ENCODE results near the gene SYCP2. TPM values are rescaled to one million over a fixed set of nuclear protein-coding genes. Genes with fewer than 3 reads are reported as not detected.

The SYCP2 gene
- total RNA-seq, 1 donor = 0.63 TPM

GRCh38 chr20:59920944-59921343 lies 12.5 kb downstream of the SYCP2 start:
- DNase-seq (ENCODE audit: low read depth) = no peak
- no peak overlapping the region for H3K4me3 ChIP-seq (ENCODE audit: low read depth, low read length)
- no peak for TF ChIP-seq CTCF (IDR thresholded peaks at IDR 0.05; ENCODE audit: insufficient read depth, low read length)

GRCh38 chr20:59912609-59913008 lies 20.8 kb downstream of the SYCP2 start:
- TF ChIP-seq CTCF (IDR thresholded peaks at IDR 0.05; ENCODE audit: insufficient read depth, low read length) = no peak
- no peak overlapping the region for H3K4me3 ChIP-seq (ENCODE audit: low read depth, low read length)
- no peak for DNase-seq (ENCODE audit: low read depth)

- H3K4me3 ChIP-seq (ENCODE audit: low read depth, low read length) = no peak overlapping the region
- no peak for TF ChIP-seq CTCF (IDR thresholded peaks at IDR 0.05; ENCODE audit: insufficient read depth, low read length)
- no peak for DNase-seq (ENCODE audit: low read depth)
Measured at GRCh38 chr20:59911041-59911440, 22.4 kb downstream of the SYCP2 start.

DNA sequence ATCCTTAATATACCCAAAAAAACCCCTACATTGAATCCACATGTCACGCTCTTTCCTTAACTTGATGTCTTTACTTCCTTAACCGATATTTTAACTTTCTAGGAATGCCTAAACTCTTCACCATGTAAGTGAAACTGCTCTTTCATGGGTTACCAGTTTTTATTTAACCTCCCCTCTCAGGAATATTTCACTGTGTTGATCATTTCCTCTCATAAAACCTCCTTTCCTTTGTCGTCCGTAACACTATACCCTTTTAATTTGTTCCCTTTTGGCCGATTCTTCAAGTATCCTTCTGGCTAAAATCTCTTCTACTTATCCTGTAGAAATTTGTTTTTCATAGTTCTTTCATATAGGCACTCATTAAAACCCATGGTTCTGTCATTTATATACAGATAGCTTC lies 24.6 kb downstream of the SYCP2 start:
- H3K4me3 ChIP-seq (ENCODE audit: low read depth, low read length) = no peak overlapping the region
- no peak for TF ChIP-seq CTCF (IDR thresholded peaks at IDR 0.05; ENCODE audit: insufficient read depth, low read length)
- DNase-seq (ENCODE audit: low read depth) = no peak

- H3K4me3 ChIP-seq (ENCODE audit: low read depth, low read length) = no peak overlapping the region
- no peak for TF ChIP-seq CTCF (IDR thresholded peaks at IDR 0.05; ENCODE audit: insufficient read depth, low read length)
- no peak for DNase-seq (ENCODE audit: low read depth)
Measured at GRCh38 chr20:59903621-59904020, 29.8 kb downstream of the SYCP2 start.

GRCh38 chr20:59902470-59902869 lies 31.0 kb downstream of the SYCP2 start:
- no peak overlapping the region for H3K4me3 ChIP-seq (ENCODE audit: low read depth, low read length)
- no peak for TF ChIP-seq CTCF (IDR thresholded peaks at IDR 0.05; ENCODE audit: insufficient read depth, low read length)
- no peak for DNase-seq (ENCODE audit: low read depth)

GRCh38 chr20:59895908-59896307 lies 37.5 kb downstream of the SYCP2 start:
- no peak for TF ChIP-seq CTCF (IDR thresholded peaks at IDR 0.05; ENCODE audit: insufficient read depth, low read length)
- H3K4me3 ChIP-seq (ENCODE audit: low read depth, low read length) = no peak overlapping the region
- DNase-seq (ENCODE audit: low read depth) = no peak

All from fibroblast of the aortic adventitia (primary cell).